H1 (cell line): ENCODE results near the gene ITGA3. TPM values are rescaled to one million over a fixed set of nuclear protein-coding genes. Genes with fewer than 3 reads are reported as not detected.

ENCODE experiments used
- BCL11A ChIP-seq, 2 experiments: IDR thresholded peaks; one replicate each; pipeline ENCODE4 v1.6.1; 2011; ENCODE audit warnings: low read depth in 2 of 2, low read length in 2 of 2, mild to moderate bottlenecking in 2 of 2
- BRCA1 ChIP-seq: IDR thresholded peaks from 2 replicates; pipeline ENCODE4 v1.6.1; 2012; ENCODE audit warnings: low read depth, low read length, improper control_type of control experiment
- CHD1 ChIP-seq: IDR thresholded peaks from 2 replicates; pipeline ENCODE4 v1.6.1; 2012; ENCODE audit warnings: low read depth, low read length, improper control_type of control experiment
- JUN ChIP-seq: IDR thresholded peaks from 2 replicates; pipeline ENCODE4 v1.6.1; 2011; ENCODE audit warnings: low read depth, mild to moderate bottlenecking, improper control_type of control experiment, low read length
- RAD21 ChIP-seq, 2 experiments: IDR thresholded peaks in 1 of 2; conservative IDR thresholded peaks in 1 of 2; 2 replicates each; pipeline ENCODE4 v1.6.1; 2011; ENCODE audit warnings: low read depth in 2 of 2, low read length in 2 of 2, improper control_type of control experiment in 1 of 2, inconsistent platforms in 1 of 2, mild to moderate bottlenecking in 1 of 2, moderate library complexity in 1 of 2
- SRF ChIP-seq: IDR thresholded peaks from 2 replicates; pipeline ENCODE4 v1.6.1; 2011; ENCODE audit warnings: mild to moderate bottlenecking, low read depth, low read length, moderate library complexity
- polyA plus RNA-seq, 7 experiments: library from polyadenylated mRNA; depleted of rRNA in 3 of 7; stranded (reverse) in 5 of 7; unstranded in 2 of 7; fragments of >200 nt in 5 of 7; fragments of 200-250 nt in 2 of 7; gene quantifications; 1 replicate in 5 of 7; 2 replicates in 1 of 7; 4 replicates in 1 of 7; pipeline versions ENCODE4 v1.2.1 to v1.2.3, GENCODE V29; 2011 to 2013; ENCODE audit warnings: missing spikeins in 2 of 7, mixed read lengths in 2 of 7
- total RNA-seq: library from RNA; stranded (reverse); fragmentation: NEBNext Ultra II Directional; extraction: Animal tissue kit (Norgen Biotek cat#: 25700); gene quantifications from 2 replicates; pipeline ENCODE4 v1.2.1, GENCODE V29; 2021
- TF ChIP-seq, protein P1 (sequence below): IDR thresholded peaks from 2 replicates; pipeline ENCODE4 v1.6.1; 2011; ENCODE audit warnings: low read length, improper control_type of control experiment

Gene ITGA3
- total and polyA plus RNA-seq, 2 of the 8 experiments (the other 6 are each of a cell fraction or from before 2014, with no cell fraction given), result 24.0 to 24.2 TPM

GRCh38 chr17:50132104-50132794 is 76.3 kb downstream of the ITGA3 start (continued):
- TF ChIP-seq BCL11A (IDR thresholded peaks at IDR 0.05; ENCODE audit: low read depth in 2 of 2, low read length in 2 of 2) (no peak), SRF (no peak), JUN (no peak), RAD21 (IDR thresholded peaks at IDR 0.05 in 1 of 2, conservative IDR thresholded peaks at IDR 0.05 in 1 of 2; ENCODE audit: low read depth in 2 of 2, low read length in 2 of 2) (no peak), CHD1 (no peak), BRCA1 (no peak)
- TF ChIP-seq, protein P1, sequence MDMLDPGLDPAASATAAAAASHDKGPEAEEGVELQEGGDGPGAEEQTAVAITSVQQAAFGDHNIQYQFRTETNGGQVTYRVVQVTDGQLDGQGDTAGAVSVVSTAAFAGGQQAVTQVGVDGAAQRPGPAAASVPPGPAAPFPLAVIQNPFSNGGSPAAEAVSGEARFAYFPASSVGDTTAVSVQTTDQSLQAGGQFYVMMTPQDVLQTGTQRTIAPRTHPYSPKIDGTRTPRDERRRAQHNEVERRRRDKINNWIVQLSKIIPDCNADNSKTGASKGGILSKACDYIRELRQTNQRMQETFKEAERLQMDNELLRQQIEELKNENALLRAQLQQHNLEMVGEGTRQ, result no peak
